ENCODE results near the gene RIPOR3.
"Not testable (repeated sequence)": the region's sequence is repeated elsewhere in the genome, so short reads cannot be mapped to it uniquely, and the experiment has no call there.

RIPOR3 gene

GRCh38 chr20:50571466-50571865 is 119.9 kb downstream of the RIPOR3 start:
- DNase-seq (ENCODE audit: low read depth, low spot score), result no peak
- Histone ChIP-seq H3K27ac (ENCODE audit: low read length) (no peak overlapping the region), H3K27me3 (ENCODE audit: control insufficient read depth, insufficient read depth, low read length) (no peaks in the 10 kb centered on the region), H3K36me3 (ENCODE audit: control insufficient read depth, insufficient read depth, low read length) (0 out of 2 replicates have a peak, but pooled peaks cover 5% of the 10 kb centered on the region), H3K4me1 (ENCODE audit: control insufficient read depth, insufficient read depth, low read length) (no peaks in the 10 kb centered on the region), H3K4me3 (ENCODE audit: low read length) (no peak overlapping the region), H3K9me3 (ENCODE audit: control insufficient read depth, insufficient read depth, low read length) (no peaks in the 10 kb centered on the region)
- no CpG with 5 or more reads among the region's 2 CpGs for WGBS (ENCODE audit: insufficient coverage, insufficient read length)

GRCh38 chr20:50569864-50570836 is 121.2 kb downstream of the RIPOR3 start:
- H3K4me3 ChIP-seq (ENCODE audit: low read length), result no peak overlapping the region
- H3K27me3 ChIP-seq (ENCODE audit: control insufficient read depth, insufficient read depth, low read length), result no peaks in the 10 kb centered on the region
- DNase-seq (ENCODE audit: low read depth, low spot score), result no peak
- H3K36me3 ChIP-seq (ENCODE audit: control insufficient read depth, insufficient read depth, low read length), result 0 out of 2 replicates have a peak, but pooled peaks cover 3% of the 10 kb centered on the region
- H3K27ac ChIP-seq (ENCODE audit: low read length), result no peak overlapping the region
- no peaks in the 10 kb centered on the region for H3K4me1 ChIP-seq (ENCODE audit: control insufficient read depth, insufficient read depth, low read length)
- no CpG with 5 or more reads among the region's 14 CpGs for WGBS (ENCODE audit: insufficient coverage, insufficient read length)
- H3K9me3 ChIP-seq (ENCODE audit: control insufficient read depth, insufficient read depth, low read length), result no peaks in the 10 kb centered on the region

DNA sequence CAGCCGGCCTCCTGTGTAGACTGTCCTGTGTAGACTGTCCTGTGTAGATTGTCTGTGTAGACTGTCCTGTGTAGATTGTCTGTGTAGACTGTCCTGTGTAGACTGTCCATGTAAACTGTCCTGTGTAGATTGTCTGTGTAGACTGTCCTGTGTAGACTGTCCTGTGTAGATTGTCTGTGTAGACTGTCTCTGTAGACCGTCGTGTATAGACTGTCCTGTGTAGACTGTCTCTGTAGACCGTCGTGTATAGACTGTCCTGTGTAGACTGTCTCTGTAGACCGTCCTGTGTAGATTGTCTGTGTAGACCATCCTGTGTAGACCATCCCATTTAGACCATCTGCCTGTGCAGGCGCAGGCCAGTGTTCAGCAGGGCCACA is 121.9 kb downstream of the RIPOR3 start:
- H3K27ac ChIP-seq (ENCODE audit: low read length); H3K4me1 ChIP-seq (ENCODE audit: control insufficient read depth, insufficient read depth, low read length); H3K9me3 ChIP-seq (ENCODE audit: control insufficient read depth, insufficient read depth, low read length); DNase-seq (ENCODE audit: low read depth, low spot score); H3K4me3 ChIP-seq (ENCODE audit: low read length); H3K27me3 ChIP-seq (ENCODE audit: control insufficient read depth, insufficient read depth, low read length); H3K36me3 ChIP-seq (ENCODE audit: control insufficient read depth, insufficient read depth, low read length): not testable (repeated sequence)
- no CpG with 5 or more reads among the region's 7 CpGs for WGBS (ENCODE audit: insufficient coverage, insufficient read length)

DNA sequence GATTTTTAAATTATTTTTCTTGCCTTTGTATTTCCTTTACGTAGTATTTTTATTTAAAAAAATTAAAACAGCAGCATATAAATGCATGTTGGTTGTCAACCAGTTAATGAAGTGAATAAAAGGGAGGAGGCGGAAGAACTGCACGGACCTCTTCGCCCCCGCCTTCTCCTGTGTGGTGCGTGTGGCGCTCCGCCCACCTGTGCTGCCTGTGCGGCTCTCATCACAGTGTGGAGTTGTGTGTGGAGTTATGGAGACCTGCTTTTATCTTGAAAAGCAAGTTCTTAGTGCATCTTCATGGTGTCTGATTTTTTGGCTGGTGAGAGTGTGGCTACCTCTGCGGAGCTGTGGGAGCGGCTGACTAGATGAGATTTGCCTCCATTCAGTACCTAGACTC is 122.8 kb downstream of the RIPOR3 start:
- DNase-seq (ENCODE audit: low read depth, low spot score), result no peak
- Histone ChIP-seq H3K9me3 (ENCODE audit: control insufficient read depth, insufficient read depth, low read length) (no peaks in the 10 kb centered on the region), H3K27me3 (ENCODE audit: control insufficient read depth, insufficient read depth, low read length) (no peaks in the 10 kb centered on the region), H3K36me3 (ENCODE audit: control insufficient read depth, insufficient read depth, low read length) (0 out of 2 replicates have a peak, but pooled peaks cover 2% of the 10 kb centered on the region), H3K27ac (ENCODE audit: low read length) (no peak overlapping the region), H3K4me1 (ENCODE audit: control insufficient read depth, insufficient read depth, low read length) (no peaks in the 10 kb centered on the region), H3K4me3 (ENCODE audit: low read length) (no peak overlapping the region)
- WGBS (ENCODE audit: insufficient coverage, insufficient read length), result no CpG with 5 or more reads among the region's 11 CpGs

- H3K27ac ChIP-seq (ENCODE audit: low read length), result no peak overlapping the region
- peaks cover 2% of the 10 kb centered on the region; the same call in 1 of the 2 replicates for H3K36me3 ChIP-seq (ENCODE audit: control insufficient read depth, insufficient read depth, low read length)
- H3K4me1 ChIP-seq (ENCODE audit: control insufficient read depth, insufficient read depth, low read length), result no peaks in the 10 kb centered on the region
- no peak for DNase-seq (ENCODE audit: low read depth, low spot score)
- no peak overlapping the region for H3K4me3 ChIP-seq (ENCODE audit: low read length)
- no peaks in the 10 kb centered on the region for H3K9me3 ChIP-seq (ENCODE audit: control insufficient read depth, insufficient read depth, low read length)
- no CpG with 5 or more reads among the region's 18 CpGs for WGBS (ENCODE audit: insufficient coverage, insufficient read length)
- H3K27me3 ChIP-seq (ENCODE audit: control insufficient read depth, insufficient read depth, low read length), result no peaks in the 10 kb centered on the region
Observed at GRCh38 chr20:50567860-50568548, 123.3 kb downstream of the RIPOR3 start.

DNA sequence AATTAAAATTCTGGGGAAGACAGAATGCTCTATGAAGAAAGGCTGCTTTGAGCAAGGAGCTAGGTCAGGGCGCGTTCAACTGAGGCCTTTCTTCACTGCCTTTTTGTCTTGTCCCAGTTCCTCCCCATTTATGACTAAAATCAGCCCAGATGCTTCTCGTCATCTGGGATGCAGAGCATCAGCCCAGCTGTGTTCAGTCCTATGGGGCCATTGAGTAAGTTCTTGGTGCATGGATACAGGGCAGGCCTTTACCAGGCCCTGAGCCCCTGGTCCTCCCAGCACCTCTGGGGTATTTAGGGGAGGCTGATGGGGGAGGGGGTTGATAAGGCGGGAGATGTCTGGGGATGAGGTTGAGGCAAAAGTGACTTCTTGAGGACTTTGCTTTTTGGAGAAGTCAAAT is 125.5 kb downstream of the RIPOR3 start:
- H3K4me1 ChIP-seq (ENCODE audit: control insufficient read depth, insufficient read depth, low read length), result no peaks in the 10 kb centered on the region
- no CpG with 5 or more reads among the region's 4 CpGs for WGBS (ENCODE audit: insufficient coverage, insufficient read length)
- no peaks in the 10 kb centered on the region for H3K27me3 ChIP-seq (ENCODE audit: control insufficient read depth, insufficient read depth, low read length)
- DNase-seq (ENCODE audit: low read depth, low spot score), result no peak
- no peak overlapping the region for H3K4me3 ChIP-seq (ENCODE audit: low read length)
- no peaks in the 10 kb centered on the region for H3K9me3 ChIP-seq (ENCODE audit: control insufficient read depth, insufficient read depth, low read length)
- no peak overlapping the region for H3K27ac ChIP-seq (ENCODE audit: low read length)
- H3K36me3 ChIP-seq (ENCODE audit: control insufficient read depth, insufficient read depth, low read length), result peaks cover 2% of the 10 kb centered on the region; the same call in 1 of the 2 replicates

DNA sequence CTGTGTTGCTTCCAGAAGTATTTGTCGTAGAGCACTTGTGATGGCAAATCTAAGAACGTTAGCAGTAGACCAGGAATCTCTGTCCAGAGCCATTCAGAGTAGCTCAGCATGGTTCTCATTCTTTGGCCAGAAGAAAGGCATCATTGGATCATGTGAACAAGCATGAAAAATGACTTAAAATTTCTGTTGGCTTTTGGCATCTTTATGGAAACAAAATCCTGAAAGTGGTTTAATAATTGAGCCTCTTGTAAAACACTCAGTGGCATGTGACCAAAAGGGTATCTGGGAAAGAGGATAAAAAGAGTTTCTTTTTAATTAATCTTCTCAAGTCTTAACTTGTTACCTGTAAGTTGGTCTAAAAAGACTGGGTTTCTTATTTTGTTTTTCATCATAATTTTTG is 126.0 kb downstream of the RIPOR3 start:
- Histone ChIP-seq H3K27me3 (ENCODE audit: control insufficient read depth, insufficient read depth, low read length) (no peaks in the 10 kb centered on the region), H3K36me3 (ENCODE audit: control insufficient read depth, insufficient read depth, low read length) (peaks cover 2% of the 10 kb centered on the region; the same call in 1 of the 2 replicates)
- whole genome bisulfite sequencing (ENCODE audit: insufficient coverage, insufficient read length), result no CpG with 5 or more reads among the region's 2 CpGs

GRCh38 chr20:50563133-50563944 is 128.0 kb downstream of the RIPOR3 start:
- Histone ChIP-seq H3K27me3 (ENCODE audit: control insufficient read depth, insufficient read depth, low read length) (no peaks in the 10 kb centered on the region), H3K4me1 (ENCODE audit: control insufficient read depth, insufficient read depth, low read length) (no peaks in the 10 kb centered on the region), H3K9me3 (ENCODE audit: control insufficient read depth, insufficient read depth, low read length) (no peaks in the 10 kb centered on the region), H3K36me3 (ENCODE audit: control insufficient read depth, insufficient read depth, low read length) (no peaks in the 10 kb centered on the region; the same call in 1 of the 2 replicates), H3K4me3 (ENCODE audit: low read length) (no peak overlapping the region), H3K27ac (ENCODE audit: low read length) (no peak overlapping the region)
- 100% methylated on average over 2 of the region's 3 CpGs for WGBS (ENCODE audit: insufficient coverage, insufficient read length)
- no peak for DNase-seq (ENCODE audit: low read depth, low spot score)

More for the DNA sequence above, 126.0 kb downstream of the RIPOR3 start:
- no peak for DNase-seq (ENCODE audit: low read depth, low spot score)
- no peak overlapping the region for H3K4me3 ChIP-seq (ENCODE audit: low read length)
- H3K4me1 ChIP-seq (ENCODE audit: control insufficient read depth, insufficient read depth, low read length), result no peaks in the 10 kb centered on the region
- no peak overlapping the region for H3K27ac ChIP-seq (ENCODE audit: low read length)
- no peaks in the 10 kb centered on the region for H3K9me3 ChIP-seq (ENCODE audit: control insufficient read depth, insufficient read depth, low read length)

- Histone ChIP-seq H3K36me3 (ENCODE audit: control insufficient read depth, insufficient read depth, low read length) (no peaks in the 10 kb centered on the region; the same call in 1 of the 2 replicates), H3K4me1 (ENCODE audit: control insufficient read depth, insufficient read depth, low read length) (no peaks in the 10 kb centered on the region), H3K27ac (ENCODE audit: low read length) (no peak overlapping the region), H3K9me3 (ENCODE audit: control insufficient read depth, insufficient read depth, low read length) (no peaks in the 10 kb centered on the region), H3K4me3 (ENCODE audit: low read length) (no peak overlapping the region), H3K27me3 (ENCODE audit: control insufficient read depth, insufficient read depth, low read length) (no peaks in the 10 kb centered on the region)
- WGBS (ENCODE audit: insufficient coverage, insufficient read length), result no CpG with 5 or more reads among the region's 7 CpGs
- DNase-seq (ENCODE audit: low read depth, low spot score), result no peak
Observed at GRCh38 chr20:50562262-50562701, 129.1 kb downstream of the RIPOR3 start.

Data from iPS DF 6.9 (cell line).